C4-2B (cell line): Measurements from ENCODE around the gene ILF2.

Experiments
- H3K27ac ChIP-seq: fragments of 450-650 bp; 2 replicates; pipeline ENCODE4 v1.5.1; 2017
- ZFX ChIP-seq: fragments of 450-650 bp; IDR thresholded peaks from 2 replicates; pipeline ENCODE4 v1.6.1; 2017
- TF ChIP-seq, protein P1 (sequence below): fragments of 450-650 bp; conservative IDR thresholded peaks from 2 replicates; pipeline ENCODE4 v1.5.1; 2017; ENCODE audit warnings: mild to moderate bottlenecking

The ILF2 gene

DNA sequence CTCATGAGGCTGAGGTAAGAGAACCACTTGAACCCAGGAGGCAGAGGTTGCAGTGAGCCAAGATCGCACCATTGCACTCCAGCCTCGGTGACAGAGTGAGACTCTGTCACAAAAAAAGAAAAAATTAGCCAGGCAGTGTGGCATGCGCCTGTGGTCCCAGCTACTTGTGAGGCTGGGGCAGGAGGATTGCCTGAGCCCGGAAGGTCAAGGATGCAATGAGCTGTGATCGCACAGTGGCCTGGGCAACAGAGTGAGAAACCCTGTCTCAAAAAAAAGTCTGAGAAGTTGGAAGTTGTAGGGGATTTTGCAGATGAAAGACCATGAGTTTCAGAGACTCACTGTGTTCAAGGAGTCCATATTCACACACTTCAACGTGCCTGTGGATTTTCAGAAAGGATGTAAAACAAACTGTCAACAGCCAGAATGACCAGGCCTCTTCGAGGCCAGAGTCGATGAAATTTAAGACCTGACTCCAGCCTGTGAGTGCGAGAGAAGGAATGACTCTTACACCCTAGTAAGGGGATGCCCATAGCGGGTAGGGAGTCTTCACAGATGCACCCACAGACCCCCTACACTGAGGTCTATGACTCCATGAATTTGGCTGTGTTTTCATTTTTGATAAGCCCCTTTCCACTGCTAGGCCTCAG is 45.7 kb downstream of the ILF2 start:
- TF ChIP-seq, protein P1, sequence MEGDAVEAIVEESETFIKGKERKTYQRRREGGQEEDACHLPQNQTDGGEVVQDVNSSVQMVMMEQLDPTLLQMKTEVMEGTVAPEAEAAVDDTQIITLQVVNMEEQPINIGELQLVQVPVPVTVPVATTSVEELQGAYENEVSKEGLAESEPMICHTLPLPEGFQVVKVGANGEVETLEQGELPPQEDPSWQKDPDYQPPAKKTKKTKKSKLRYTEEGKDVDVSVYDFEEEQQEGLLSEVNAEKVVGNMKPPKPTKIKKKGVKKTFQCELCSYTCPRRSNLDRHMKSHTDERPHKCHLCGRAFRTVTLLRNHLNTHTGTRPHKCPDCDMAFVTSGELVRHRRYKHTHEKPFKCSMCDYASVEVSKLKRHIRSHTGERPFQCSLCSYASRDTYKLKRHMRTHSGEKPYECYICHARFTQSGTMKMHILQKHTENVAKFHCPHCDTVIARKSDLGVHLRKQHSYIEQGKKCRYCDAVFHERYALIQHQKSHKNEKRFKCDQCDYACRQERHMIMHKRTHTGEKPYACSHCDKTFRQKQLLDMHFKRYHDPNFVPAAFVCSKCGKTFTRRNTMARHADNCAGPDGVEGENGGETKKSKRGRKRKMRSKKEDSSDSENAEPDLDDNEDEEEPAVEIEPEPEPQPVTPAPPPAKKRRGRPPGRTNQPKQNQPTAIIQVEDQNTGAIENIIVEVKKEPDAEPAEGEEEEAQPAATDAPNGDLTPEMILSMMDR, result no peak
- TF ChIP-seq ZFX, result no peak
- no peak overlapping the region for H3K27ac ChIP-seq

DNA sequence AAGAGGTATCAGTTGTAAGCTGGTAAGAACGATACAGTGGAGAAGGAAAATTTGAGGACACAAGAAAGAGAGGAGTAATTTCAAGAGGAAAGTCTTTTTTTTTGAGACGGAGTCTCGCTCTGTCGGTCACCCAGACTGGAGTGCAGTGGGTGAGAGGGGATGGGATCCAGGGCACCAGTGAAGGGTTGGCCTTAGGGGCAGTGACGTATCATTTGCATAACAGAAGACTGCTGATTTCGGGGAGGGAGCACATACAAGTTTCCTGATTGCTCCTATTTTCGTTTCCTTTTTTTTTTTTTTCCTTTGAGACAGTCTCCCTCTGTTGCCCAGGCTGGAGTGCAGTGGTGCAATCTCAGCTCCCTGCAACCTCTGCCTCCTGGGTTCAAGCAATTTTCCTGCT is 47.7 kb downstream of the ILF2 start:
- no peak overlapping the region for H3K27ac ChIP-seq
- no peak for TF ChIP-seq ZFX
- TF ChIP-seq, protein P1, result no peak

DNA sequence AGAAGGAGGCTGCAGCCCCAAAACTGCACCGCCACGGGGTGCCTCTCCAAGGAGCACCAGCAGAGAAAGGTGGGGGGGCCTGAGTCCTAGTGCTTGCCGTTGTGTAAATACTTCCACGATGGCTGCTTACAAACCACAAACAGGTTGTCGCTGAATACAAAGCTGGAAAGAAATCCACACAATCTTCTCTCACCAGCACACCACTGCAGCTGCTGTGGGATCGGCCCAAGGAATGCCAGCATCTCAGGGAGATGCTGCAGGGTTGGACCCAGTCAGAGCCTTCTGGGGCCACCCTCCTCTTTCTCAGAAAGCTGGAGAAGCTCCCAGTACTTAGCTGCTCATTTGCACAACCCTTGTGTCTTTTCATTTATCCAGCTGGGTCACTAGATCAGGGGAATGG is 51.6 kb downstream of the ILF2 start:
- TF ChIP-seq, protein P1, result no peak
- no peak for TF ChIP-seq ZFX
- no peak overlapping the region for H3K27ac ChIP-seq

DNA sequence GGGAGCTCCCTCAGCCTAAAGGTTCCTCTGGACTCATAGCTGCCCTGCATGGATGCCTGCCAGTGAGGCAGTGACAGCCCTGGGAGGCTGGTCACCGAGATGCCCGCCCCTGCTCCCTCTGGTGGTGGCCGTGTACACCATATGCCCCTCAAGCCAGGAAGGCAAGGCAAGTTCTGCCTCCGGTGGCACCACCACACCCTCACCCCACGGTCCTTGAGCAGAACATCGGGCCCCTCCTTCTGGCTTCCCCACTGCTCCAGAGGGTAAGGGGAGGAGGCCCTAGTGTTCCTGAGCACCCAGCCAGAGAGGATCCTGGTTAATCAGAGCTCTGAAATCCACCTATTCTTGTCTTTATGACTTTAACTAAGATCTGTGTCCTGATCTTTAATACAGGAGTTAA is 53.1 kb downstream of the ILF2 start:
- H3K27ac ChIP-seq, result no peak overlapping the region
- no peak for TF ChIP-seq ZFX
- TF ChIP-seq, protein P1, result no peak

DNA sequence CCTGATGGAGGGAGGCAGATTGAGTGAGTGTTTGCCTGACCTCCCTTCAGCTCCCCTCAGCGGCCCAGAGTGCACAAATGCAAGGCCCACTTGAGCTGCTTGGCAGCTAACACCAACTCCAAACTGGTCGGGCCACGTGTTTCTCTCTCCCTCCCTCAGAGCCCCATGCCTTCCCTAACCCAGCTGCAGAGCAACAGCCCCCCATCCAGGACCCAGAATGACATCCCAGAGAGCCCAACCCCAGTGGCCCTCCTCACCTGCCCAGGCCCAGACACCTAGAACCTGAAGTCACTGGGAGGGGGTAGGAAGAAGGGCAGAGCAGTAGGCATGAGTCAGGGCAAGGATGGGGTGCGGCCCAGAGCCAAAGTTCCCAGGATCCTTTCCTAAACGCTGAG is 53.9 kb downstream of the ILF2 start:
- no peak for TF ChIP-seq ZFX
- TF ChIP-seq, protein P1, result no peak
- H3K27ac ChIP-seq, result no peak overlapping the region

DNA sequence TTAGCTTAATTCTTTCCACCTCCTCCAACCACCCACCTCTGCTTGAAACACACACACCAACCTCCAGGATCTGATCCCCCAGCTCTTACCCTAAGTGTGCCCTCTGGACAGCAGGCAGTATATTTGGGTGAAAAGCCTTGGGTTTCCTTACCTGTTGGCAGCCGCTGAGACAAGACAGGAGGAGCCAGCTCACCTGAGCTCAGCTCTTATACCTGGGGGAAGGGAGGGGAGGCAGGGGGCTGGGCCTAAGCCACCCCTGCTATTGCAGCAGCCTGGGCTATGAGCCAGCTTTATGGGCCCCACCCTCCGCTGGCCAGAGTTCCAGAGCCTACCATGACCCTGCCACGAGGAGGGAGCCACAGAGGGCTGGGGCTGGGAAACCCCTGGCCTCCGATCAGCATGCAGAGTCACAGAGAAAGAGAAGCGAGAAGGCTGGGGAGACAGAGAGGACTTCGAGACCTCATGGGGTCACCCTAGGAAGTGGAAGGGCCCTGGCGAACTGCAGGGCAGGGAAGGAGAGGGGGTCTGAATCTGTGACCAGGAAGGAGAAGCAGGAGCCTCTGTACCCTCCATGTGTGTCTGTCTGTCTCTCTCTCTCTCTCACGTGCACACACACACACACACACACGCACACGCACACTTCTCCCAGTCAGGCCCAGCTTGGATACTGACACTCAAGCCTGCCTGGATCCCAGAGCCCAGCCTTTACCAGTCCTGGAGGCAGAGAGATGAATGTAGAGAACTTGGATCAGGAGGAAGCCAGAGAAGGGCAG is 54.5 kb downstream of the ILF2 start, which contains the start of gene S100A14:
TSS of gene S100A14 (minus strand) at position 182 of the 773 bp plus-strand sequence. CDS start 467 bp downstream, outside the sequence.
- no peak within 1 kb of the TSS for H3K27ac ChIP-seq
- no peak for TF ChIP-seq ZFX
- TF ChIP-seq, protein P1, result no peak

DNA sequence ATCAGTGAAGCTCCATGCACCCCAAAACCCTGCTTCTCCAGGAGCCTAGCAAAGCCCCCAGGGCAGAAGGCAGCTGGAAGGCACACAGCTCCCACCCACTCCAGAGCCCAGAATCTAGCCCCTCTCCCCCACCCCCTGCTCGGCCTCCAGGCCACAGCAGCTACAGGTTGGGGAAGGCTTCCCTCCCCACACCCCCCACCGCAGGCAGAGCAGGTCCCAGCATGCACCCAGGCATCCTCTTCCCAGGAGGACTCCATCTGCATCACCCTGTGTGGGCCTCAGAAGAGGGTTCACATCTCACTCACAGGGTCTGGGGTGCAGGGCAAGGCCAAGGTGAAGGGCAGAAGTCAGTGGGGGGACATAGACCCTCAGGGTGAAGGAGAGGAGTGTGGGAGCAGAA is 55.4 kb downstream of the ILF2 start:
- H3K27ac ChIP-seq, result no peak overlapping the region
- TF ChIP-seq, protein P1, result no peak
- TF ChIP-seq ZFX, result no peak
